ENCODE data around the gene MTIF3. TPM values are rescaled to one million over a fixed set of nuclear protein-coding genes. Genes with fewer than 3 reads are reported as not detected.

MTIF3 gene
- total RNA-seq: 60.4 and 69.3 TPM in 2 replicates

DNA sequence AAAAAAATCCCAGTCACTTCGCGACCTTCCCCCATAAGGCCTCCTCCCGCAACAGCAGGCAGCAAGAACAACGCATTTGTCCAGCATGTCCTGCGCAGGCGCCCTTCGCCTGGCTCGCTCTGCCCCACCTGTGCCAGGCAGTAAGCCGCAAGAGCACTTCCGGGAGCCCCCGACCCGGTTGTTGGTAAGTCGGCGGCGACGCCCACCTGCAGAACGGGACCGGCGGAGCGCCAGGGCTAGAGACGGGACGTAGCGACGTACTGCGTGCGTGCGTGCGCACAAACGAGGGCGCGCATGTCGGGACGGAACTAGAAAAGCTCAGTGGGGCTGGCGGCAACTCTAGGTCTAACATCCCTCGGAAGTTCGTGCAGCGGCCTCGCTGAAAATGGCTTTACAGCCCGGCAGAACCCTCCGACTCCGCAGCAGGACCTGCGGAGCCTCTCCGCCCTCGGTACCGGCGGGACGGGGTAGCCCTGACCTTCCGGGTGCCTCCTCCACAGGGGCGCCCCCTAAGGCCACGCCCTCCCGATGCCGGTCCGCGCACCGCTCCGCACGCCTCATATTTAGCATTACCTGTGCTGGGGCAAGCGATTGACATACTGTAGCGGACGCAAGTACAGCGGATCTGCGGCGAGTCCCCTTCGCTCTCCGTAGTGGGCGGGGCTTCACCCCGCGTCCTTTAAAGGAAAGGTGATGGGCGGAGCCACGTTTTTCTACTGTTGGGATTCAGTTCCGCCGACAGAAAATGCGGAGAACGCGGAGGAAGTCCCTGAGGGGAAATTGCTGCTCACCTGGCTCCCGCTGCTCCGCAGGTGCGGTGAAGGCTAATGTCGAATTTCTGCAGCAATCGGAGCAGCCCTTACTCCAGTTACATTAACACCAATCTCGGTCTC is at the start of gene MTIF3:
TSS of gene MTIF3 (minus strand) at position 629 of the 893 bp plus-strand sequence. CDS start 10,116 bp downstream, outside the sequence.

DNA sequence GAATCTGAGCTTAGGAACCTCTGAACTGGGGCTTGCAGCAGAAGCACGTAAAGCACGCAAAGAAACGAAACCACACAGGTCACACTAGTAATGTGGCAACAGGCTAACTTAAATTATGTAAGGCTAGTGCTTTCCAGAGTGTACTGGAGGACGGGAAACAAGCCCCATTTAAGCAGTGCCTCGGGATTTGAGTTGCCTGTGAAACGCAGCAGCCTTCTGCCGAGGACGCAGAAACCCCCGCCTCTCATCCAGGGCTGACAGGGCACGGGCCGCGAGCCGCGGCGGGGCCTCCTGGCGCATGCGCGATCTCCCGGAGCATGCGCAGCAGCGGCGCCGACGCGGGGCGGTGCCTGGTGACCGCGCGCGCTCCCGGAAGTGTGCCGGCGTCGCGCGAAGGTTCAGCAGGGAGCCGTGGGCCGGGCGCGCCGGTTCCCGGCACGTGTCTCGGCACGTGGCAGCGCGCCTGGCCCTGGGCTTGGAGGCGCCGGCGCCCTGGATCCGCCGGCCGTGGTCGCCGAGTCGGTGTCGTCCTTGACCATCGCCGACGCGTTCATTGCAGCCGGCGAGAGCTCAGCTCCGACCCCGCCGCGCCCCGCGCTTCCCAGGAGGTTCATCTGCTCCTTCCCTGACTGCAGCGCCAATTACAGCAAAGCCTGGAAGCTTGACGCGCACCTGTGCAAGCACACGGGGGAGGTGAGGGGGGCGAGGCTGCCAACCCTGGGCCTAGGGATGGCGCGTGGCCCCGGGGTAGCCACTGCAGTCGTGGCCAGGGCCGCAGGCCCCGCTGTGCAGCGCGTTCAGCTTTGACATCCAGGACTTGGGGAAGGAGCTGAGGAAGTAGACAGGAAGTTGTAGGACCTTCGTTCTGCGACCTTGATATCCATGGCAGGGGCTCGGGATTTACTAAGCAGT is 25.9 kb downstream of the MTIF3 start, which contains the start of gene GTF3A:
TSS of gene GTF3A (plus strand) at position 374 of the 912 bp plus-strand sequence.

Other genes with a start within 250 kb of the MTIF3 start
- 602 and 742 TPM in 2 replicates for gene RPL21, start 199.0 kb downstream of the MTIF3 start, total RNA-seq
- gene RASL11A, start 179.7 kb downstream of the MTIF3 start, total RNA-seq: 55.2 and 108 TPM in 2 replicates
- gene GTF3A, start 25.9 kb downstream of the MTIF3 start, total RNA-seq: 86.0 and 110 TPM in 2 replicates
- gene LNX2, start 170.0 kb upstream of the MTIF3 start, total RNA-seq: 7.8 and 10.6 TPM in 2 replicates
- gene POLR1D, start 171.3 kb upstream of the MTIF3 start, total RNA-seq: 52.8 and 63.3 TPM in 2 replicates